SK-N-SH (cell line): Measurements from ENCODE around the gene DGKE. TPM values are rescaled to one million over a fixed set of nuclear protein-coding genes. Genes with fewer than 3 reads are reported as not detected.

ENCODE experiments used
- CTCF ChIA-PET: fragments of 300-600, 350-600 bp; formaldehyde crosslinking; extraction: SDS; loops from one replicate; lab custom pipeline; 2021; lab: Yijun Ruan, JAX
- POLR2A ChIA-PET: fragments of 350-600 bp; sonication (Branson Sonifier 250); formaldehyde crosslinking; extraction: SDS; loops from one replicate; lab custom pipeline; 2020; ENCODE audit warnings: antibody characterized with exemption, inconsistent platforms; lab: Yijun Ruan, JAX
- DNase-seq: peaks from one replicate; pipeline ENCODE4 v3.0.0; 2012
- H2AFZ ChIP-seq: fragments of 200-600 bp; sonication (generic); 2 replicates; pipeline ENCODE4 v1.8.1; 2016; ENCODE audit warnings: antibody characterized with exemption, mild to moderate bottlenecking, low read depth
- H3F3A ChIP-seq: fragments of 200-600 bp; sonication (generic); replicated peaks from 2 replicates; pipeline ENCODE3; 2016; ENCODE audit warnings: antibody characterized with exemption, mild to moderate bottlenecking; ENCODE audit not compliant: insufficient read depth
- H3K27ac ChIP-seq, 2 experiments: fragments of 200-500 bp in 1 of 2; fragments of 200-600 bp in 1 of 2; sonication (Bioruptor generic) in 1 of 2; sonication (generic), shearing (Covaris generic) in 1 of 2; 2 replicates each; pipeline versions ENCODE4 v1.5.1 to v1.6.1; 2014 to 2016; ENCODE audit warnings: low read depth in 2 of 2, inconsistent platforms in 1 of 2, low read length in 1 of 2, mild to moderate bottlenecking in 1 of 2, mixed read lengths in 1 of 2
- H3K27me3 ChIP-seq: fragments of 200-600 bp; sonication (generic), shearing (Covaris generic); 2 replicates; pipeline ENCODE4 v1.6.1; 2016; ENCODE audit warnings: mixed run types; ENCODE audit not compliant: insufficient read depth
- H3K36me3 ChIP-seq, 2 experiments: fragments of 200-500 bp in 1 of 2; fragments of 200-600 bp in 1 of 2; sonication (Bioruptor generic) in 1 of 2; sonication (generic) in 1 of 2; replicated peaks in 1 of 2; 2 replicates each; pipeline versions ENCODE3 to v1.5.1; 2014 to 2016; ENCODE audit warnings: low read length in 1 of 2, mild to moderate bottlenecking in 1 of 2; ENCODE audit not compliant: insufficient read depth in 2 of 2, control insufficient read depth in 1 of 2
- H3K4me1 ChIP-seq, 2 experiments: fragments of 200-500 bp in 1 of 2; fragments of 200-600 bp in 1 of 2; sonication (Bioruptor generic) in 1 of 2; sonication (generic), shearing (Covaris generic) in 1 of 2; 2 replicates each; pipeline versions ENCODE4 v1.5.1 to v1.6.1; 2014 to 2016; ENCODE audit warnings: low read depth in 1 of 2, low read length in 1 of 2, mixed run types in 1 of 2; ENCODE audit not compliant: insufficient read depth in 2 of 2, control insufficient read depth in 1 of 2
- H3K4me2 ChIP-seq: fragments of 200-600 bp; sonication (generic), shearing (Covaris generic); 2 replicates; pipeline ENCODE4 v1.6.1; 2017; ENCODE audit warnings: mixed run types
- H3K4me3 ChIP-seq, 2 experiments: fragments of 200-500 bp in 1 of 2; fragments of 200-600 bp in 1 of 2; sonication (Bioruptor generic) in 1 of 2; sonication (generic), shearing (Covaris generic) in 1 of 2; 2 replicates each; pipeline versions ENCODE4 v1.5.1 to v1.8.1; 2014 to 2016; ENCODE audit warnings: low read depth in 2 of 2, inconsistent platforms in 1 of 2, low read length in 1 of 2, mild to moderate bottlenecking in 1 of 2, mixed read lengths in 1 of 2, moderate library complexity in 1 of 2
- H3K79me2 ChIP-seq: fragments of 200-600 bp; sonication (generic); 2 replicates; pipeline ENCODE4 v1.8.1; 2017; ENCODE audit warnings: mild to moderate bottlenecking; ENCODE audit not compliant: insufficient read depth
- H3K9ac ChIP-seq: fragments of 200-600 bp; sonication (generic); 2 replicates; pipeline ENCODE4 v1.6.1; 2017; ENCODE audit warnings: mixed run types
- H3K9me2 ChIP-seq: fragments of 200-600 bp; sonication (generic); 2 replicates; pipeline ENCODE4 v1.6.1; 2017; ENCODE audit warnings: mixed run types
- H3K9me3 ChIP-seq: fragments of 200-600 bp; sonication (generic); 2 replicates; pipeline ENCODE4 v1.6.1; 2017; ENCODE audit warnings: mixed run types, mild to moderate bottlenecking, moderate library complexity
- H4K20me1 ChIP-seq: fragments of 200-600 bp; sonication (generic); 2 replicates; pipeline ENCODE4 v1.6.1; 2017; ENCODE audit warnings: mild to moderate bottlenecking, mixed run types; ENCODE audit not compliant: insufficient read depth
- ELF1 ChIP-seq: IDR thresholded peaks from 2 replicates; pipeline ENCODE4 v1.4.0; 2012
- EZH2phosphoT487 ChIP-seq: fragments of 200-600 bp; sonication (generic); IDR thresholded peaks from 2 replicates; pipeline ENCODE4 v1.6.1; 2017; ENCODE audit warnings: low read depth, mixed run types, mild to moderate bottlenecking, antibody characterized with exemption, moderate library complexity, borderline replicate concordance
- GATA2 ChIP-seq: sonication (generic); formaldehyde crosslinking; IDR thresholded peaks from 2 replicates; pipeline ENCODE4 v1.5.0; 2020; ENCODE audit warnings: mild to moderate bottlenecking, missing genetic modification reagents
- JUND ChIP-seq: IDR thresholded peaks from 2 replicates; pipeline ENCODE4 v1.4.0; 2012
- MEF2A ChIP-seq: IDR thresholded peaks from 2 replicates; pipeline ENCODE4 v1.4.0; 2012; ENCODE audit warnings: low read depth, borderline replicate concordance
- MXI1 ChIP-seq: IDR thresholded peaks from 2 replicates; pipeline ENCODE4 v1.6.1; 2012; ENCODE audit warnings: mild to moderate bottlenecking, low read depth, low read length, improper control_type of control experiment
- NRF1 ChIP-seq: IDR thresholded peaks from 2 replicates; pipeline ENCODE4 v1.6.1; 2012; ENCODE audit warnings: low read depth, mild to moderate bottlenecking, low read length
- POLR2AphosphoS5 ChIP-seq: IDR thresholded peaks from 2 replicates; pipeline ENCODE4 v1.6.1; 2012; ENCODE audit warnings: low read depth, low read length
- RCOR1 ChIP-seq: fragments of 150-350 bp; IDR thresholded peaks from 2 replicates; pipeline ENCODE4 v1.6.1; 2017; ENCODE audit warnings: antibody characterized with exemption, low read length
- TAF1 ChIP-seq: IDR thresholded peaks from 2 replicates; pipeline ENCODE4 v1.6.1; 2012; ENCODE audit warnings: low read depth, mild to moderate bottlenecking, low read length, moderate library complexity, borderline replicate concordance
- WGBS: methylation state at CpG from one replicate; pipeline ENCODE4 v1.1.6; 2017; ENCODE audit warnings: low lambda C conversion rate; 5-methylcytosine and 5-hydroxymethylcytosine counted together
- polyA plus RNA-seq, 3 experiments: library from polyadenylated mRNA; depleted of rRNA; stranded (reverse); fragments of >200 nt; gene quantifications; 2 replicates each; pipeline ENCODE4 v1.2.3, GENCODE V29; 2012
- TF ChIP-seq, protein P1 (sequence below): IDR thresholded peaks from 2 replicates; pipeline ENCODE4 v1.6.1; 2012; ENCODE audit warnings: mild to moderate bottlenecking, low read depth, low read length, moderate library complexity
- TF ChIP-seq, protein P2 (sequence below): fragments of 150-350 bp; IDR thresholded peaks from 2 replicates; pipeline ENCODE4 v1.6.1; 2016; ENCODE audit warnings: mild to moderate bottlenecking, low read depth, low read length
- TF ChIP-seq, protein P3 (sequence below): IDR thresholded peaks from 2 replicates; pipeline ENCODE4; 2012
- TF ChIP-seq, protein P4 (sequence below): IDR thresholded peaks from 2 replicates; pipeline ENCODE4 v1.4.0; 2012; ENCODE audit warnings: low read depth

The DGKE gene
- polyA plus RNA-seq, 1 of the 3 experiments (the other 2 are of a cell fraction): 2.4 TPM

DNA sequence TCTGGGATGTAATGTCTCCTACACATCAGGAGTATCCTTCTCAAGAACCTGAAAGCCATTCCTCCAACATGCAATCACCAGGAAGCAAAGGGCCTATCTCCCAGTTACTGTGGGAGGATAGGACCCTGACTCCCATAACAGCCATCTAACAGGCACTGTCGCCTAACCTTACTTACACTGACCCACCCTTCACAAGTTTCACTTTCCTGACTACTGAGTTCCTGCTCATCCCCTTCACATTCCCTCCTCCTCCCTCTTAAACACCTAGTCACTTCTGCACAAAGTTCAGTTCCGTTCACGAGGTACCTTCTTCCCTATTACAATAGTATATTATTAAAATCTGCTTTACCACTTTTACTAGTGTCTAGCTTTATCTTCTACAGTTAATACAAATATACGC is 1.5 kb upstream of the DGKE start:
- Histone ChIP-seq H4K20me1 (no peaks in the 10 kb centered on the region), H3K9me3 (no peaks in the 10 kb centered on the region), H3K27ac (0 out of 4 replicates have a peak overlapping the region, but pooled peaks of 1 of the 2 experiments have one; percentile 66), H3K4me2 (peak overlapping the region; percentile 97), H3K9ac (peak overlapping the region; percentile 73), H3F3A (peaks cover 4% of the 10 kb centered on the region), H3K9me2 (no peaks in the 10 kb centered on the region), H3K4me3 (peak overlapping the region; percentile 66 to 74; a peak in 3 of 4 replicates), H3K79me2 (peaks cover 51% of the 10 kb centered on the region), H3K4me1 (peaks cover 9 to 21% of the 10 kb centered on the region in 2 experiments; a peak in 3 of 4 replicates), H3K27me3 (no peaks in the 10 kb centered on the region), H3K36me3 (peaks cover 0 to 10% of the 10 kb centered on the region in 2 experiments), H2AFZ (peak overlapping the region; percentile 87)
- 89% methylated on average over 4 of the region's 4 CpGs for WGBS
- TF ChIP-seq GATA2 (CRISPR knock-in tag) (no peak), POLR2AphosphoS5 (no peak), RCOR1 (no peak), NRF1 (no peak)
- TF ChIP-seq, protein P1, sequence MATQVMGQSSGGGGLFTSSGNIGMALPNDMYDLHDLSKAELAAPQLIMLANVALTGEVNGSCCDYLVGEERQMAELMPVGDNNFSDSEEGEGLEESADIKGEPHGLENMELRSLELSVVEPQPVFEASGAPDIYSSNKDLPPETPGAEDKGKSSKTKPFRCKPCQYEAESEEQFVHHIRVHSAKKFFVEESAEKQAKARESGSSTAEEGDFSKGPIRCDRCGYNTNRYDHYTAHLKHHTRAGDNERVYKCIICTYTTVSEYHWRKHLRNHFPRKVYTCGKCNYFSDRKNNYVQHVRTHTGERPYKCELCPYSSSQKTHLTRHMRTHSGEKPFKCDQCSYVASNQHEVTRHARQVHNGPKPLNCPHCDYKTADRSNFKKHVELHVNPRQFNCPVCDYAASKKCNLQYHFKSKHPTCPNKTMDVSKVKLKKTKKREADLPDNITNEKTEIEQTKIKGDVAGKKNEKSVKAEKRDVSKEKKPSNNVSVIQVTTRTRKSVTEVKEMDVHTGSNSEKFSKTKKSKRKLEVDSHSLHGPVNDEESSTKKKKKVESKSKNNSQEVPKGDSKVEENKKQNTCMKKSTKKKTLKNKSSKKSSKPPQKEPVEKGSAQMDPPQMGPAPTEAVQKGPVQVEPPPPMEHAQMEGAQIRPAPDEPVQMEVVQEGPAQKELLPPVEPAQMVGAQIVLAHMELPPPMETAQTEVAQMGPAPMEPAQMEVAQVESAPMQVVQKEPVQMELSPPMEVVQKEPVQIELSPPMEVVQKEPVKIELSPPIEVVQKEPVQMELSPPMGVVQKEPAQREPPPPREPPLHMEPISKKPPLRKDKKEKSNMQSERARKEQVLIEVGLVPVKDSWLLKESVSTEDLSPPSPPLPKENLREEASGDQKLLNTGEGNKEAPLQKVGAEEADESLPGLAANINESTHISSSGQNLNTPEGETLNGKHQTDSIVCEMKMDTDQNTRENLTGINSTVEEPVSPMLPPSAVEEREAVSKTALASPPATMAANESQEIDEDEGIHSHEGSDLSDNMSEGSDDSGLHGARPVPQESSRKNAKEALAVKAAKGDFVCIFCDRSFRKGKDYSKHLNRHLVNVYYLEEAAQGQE: no peak
- DNase-seq: no peak
- CTCF ChIA-PET: interaction anchor here (0.9 to 2.1 kb wide), 4 partner anchors 13 to 253 kb away, joined by 3 to 15 read pairs (median 3); partner anchors contain the start of gene AKAP1
- POLR2A ChIA-PET: no interaction called here

DNA sequence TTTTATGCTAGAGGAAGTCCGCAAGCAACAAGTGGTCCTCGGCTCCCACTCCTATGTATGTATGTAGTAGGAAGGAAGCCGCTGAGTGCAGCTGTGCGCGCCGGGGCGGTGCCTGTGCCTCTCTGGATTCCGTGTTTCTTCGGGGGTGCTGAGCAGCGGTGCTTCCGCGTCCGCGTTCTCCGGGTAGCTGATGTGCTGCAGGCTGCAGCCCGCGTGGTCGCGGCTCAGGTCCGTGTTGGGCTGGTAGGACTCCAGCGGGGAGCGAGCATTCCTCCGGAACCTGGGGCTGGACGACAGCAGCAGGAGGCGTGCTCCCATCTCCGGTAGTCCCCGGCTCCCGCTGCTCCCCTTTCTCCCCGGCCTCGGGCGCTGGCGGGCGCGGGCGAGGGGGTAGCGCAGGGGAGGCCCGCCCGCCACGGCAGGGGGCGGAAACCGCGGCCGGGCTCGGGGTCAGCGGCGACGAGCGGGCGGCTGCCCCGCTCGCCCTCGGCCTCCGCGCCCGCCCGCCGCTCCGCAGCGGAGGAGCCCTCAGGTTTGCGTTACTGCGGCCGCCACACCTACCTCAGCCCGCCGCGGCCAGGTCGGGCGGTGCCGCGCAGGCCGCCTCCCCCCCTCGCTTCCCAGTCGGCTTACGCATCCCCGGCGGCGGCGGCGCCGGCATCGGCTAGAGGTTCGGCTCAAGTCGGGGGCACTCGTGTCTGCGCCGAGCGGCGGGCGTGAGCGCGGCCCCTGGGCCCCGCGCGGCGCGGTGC is 718 bp upstream of the DGKE start:
- H4K20me1 ChIP-seq: no peaks in the 10 kb centered on the region
- H3K4me1 ChIP-seq: peaks cover 9 to 21% of the 10 kb centered on the region in 2 experiments; a peak in 3 of 4 replicates
- H3K9ac ChIP-seq: peak overlapping the region; percentile 73
- H3F3A ChIP-seq: peaks cover 4% of the 10 kb centered on the region
- peak; percentile 86 for DNase-seq
- peak; percentile 38; the same call in 1 of the 2 replicates for TF ChIP-seq RCOR1
- TF ChIP-seq NRF1: peak; percentile 45
- TF ChIP-seq, protein P2, sequence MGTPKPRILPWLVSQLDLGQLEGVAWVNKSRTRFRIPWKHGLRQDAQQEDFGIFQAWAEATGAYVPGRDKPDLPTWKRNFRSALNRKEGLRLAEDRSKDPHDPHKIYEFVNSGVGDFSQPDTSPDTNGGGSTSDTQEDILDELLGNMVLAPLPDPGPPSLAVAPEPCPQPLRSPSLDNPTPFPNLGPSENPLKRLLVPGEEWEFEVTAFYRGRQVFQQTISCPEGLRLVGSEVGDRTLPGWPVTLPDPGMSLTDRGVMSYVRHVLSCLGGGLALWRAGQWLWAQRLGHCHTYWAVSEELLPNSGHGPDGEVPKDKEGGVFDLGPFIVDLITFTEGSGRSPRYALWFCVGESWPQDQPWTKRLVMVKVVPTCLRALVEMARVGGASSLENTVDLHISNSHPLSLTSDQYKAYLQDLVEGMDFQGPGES: no peak
- no peak for TF ChIP-seq MEF2A
- TF ChIP-seq EZH2phosphoT487: no peak
- TF ChIP-seq, protein P3, sequence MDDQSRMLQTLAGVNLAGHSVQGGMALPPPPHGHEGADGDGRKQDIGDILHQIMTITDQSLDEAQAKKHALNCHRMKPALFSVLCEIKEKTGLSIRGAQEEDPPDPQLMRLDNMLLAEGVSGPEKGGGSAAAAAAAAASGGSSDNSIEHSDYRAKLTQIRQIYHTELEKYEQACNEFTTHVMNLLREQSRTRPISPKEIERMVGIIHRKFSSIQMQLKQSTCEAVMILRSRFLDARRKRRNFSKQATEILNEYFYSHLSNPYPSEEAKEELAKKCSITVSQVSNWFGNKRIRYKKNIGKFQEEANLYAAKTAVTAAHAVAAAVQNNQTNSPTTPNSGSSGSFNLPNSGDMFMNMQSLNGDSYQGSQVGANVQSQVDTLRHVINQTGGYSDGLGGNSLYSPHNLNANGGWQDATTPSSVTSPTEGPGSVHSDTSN: no peak
- TF ChIP-seq TAF1: 0 out of 2 replicates have a peak, but pooled peaks have one; percentile 39
- TF ChIP-seq MXI1: peak; percentile 21
- TF ChIP-seq, protein P4, sequence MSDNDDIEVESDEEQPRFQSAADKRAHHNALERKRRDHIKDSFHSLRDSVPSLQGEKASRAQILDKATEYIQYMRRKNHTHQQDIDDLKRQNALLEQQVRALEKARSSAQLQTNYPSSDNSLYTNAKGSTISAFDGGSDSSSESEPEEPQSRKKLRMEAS: peak; percentile 67; the same call in 1 of the 2 replicates
- peak; percentile 83 for TF ChIP-seq ELF1
- no peak for TF ChIP-seq JUND
- TF ChIP-seq, all 33 proteins: peak for 6
- Histone ChIP-seq H3K27ac (peak overlapping the region; percentile 66), H3K4me2 (peak overlapping the region; percentile 97), H3K27me3 (no peaks in the 10 kb centered on the region), H2AFZ (peak overlapping the region; percentile 87), H3K9me3 (no peaks in the 10 kb centered on the region), H3K79me2 (peaks cover 51% of the 10 kb centered on the region), H3K4me3 (peak overlapping the region; percentile 66 to 74), H3K9me2 (no peaks in the 10 kb centered on the region), H3K36me3 (peaks cover under 1 to 17% of the 10 kb centered on the region in 2 experiments)
- POLR2A ChIA-PET: interaction anchor here (1.0 to 2.3 kb wide), 3 partner anchors 81 to 145 kb away, joined by 3 to 8 read pairs (median 4); partner anchors contain the start of genes COIL, SCPEP1 and TRIM25
- WGBS: under 1% methylated on average over 58 of the region's 95 CpGs
- CTCF ChIA-PET: interaction anchor here (0.9 to 5.5 kb wide), 6 partner anchors 13 to 252 kb away, joined by 3 to 32 read pairs (median 3); partner anchors contain the start of gene AKAP1
